NCI-H1417 (cell line): ENCODE results near the gene ORAI2.

Experiments used
- DNase-seq, 3 experiments: peaks; one replicate each; lab custom pipeline; 2025; lab: John Stamatoyannopoulos, UW

The ORAI2 gene

GRCh38 chr7:102415685-102416225 is 17.6 kb upstream of the ORAI2 start:
- DNase-seq = no peak

- DNase-seq = no peak
These were observed 17.0 kb upstream of the ORAI2 start for GRCh38 chr7:102416406-102416805.

- no peak for DNase-seq
These were observed 16.3 kb upstream of the ORAI2 start for GRCh38 chr7:102417105-102417504.

GRCh38 chr7:102418592-102418991 is 14.8 kb upstream of the ORAI2 start:
- DNase-seq = no peak

GRCh38 chr7:102421706-102422240 is 11.6 kb upstream of the ORAI2 start:
- no peak for DNase-seq

- DNase-seq = no peak
These were observed 9.2 kb upstream of the ORAI2 start for GRCh38 chr7:102424129-102424551.

GRCh38 chr7:102424787-102425218 is 8.6 kb upstream of the ORAI2 start:
- no peak for DNase-seq

GRCh38 chr7:102425639-102426267 is 7.6 kb upstream of the ORAI2 start:
- DNase-seq = no peak

GRCh38 chr7:102426268-102427018 is 6.9 kb upstream of the ORAI2 start:
- DNase-seq = no peak

- no peak for DNase-seq
These were observed 6.4 kb upstream of the ORAI2 start for GRCh38 chr7:102427019-102427405.

- no peak for DNase-seq
These were observed 4.1 kb upstream of the ORAI2 start for GRCh38 chr7:102429141-102429899.

GRCh38 chr7:102431617-102432298 is 1.6 kb upstream of the ORAI2 start:
- peak; percentile 28 to 94 (median 39) for DNase-seq

GRCh38 chr7:102432442-102433218 is 745 bp upstream of the ORAI2 start:
- DNase-seq = peak in 2 of 3 experiments; percentile 32 to 53

GRCh38 chr7:102434039-102434486 is 688 bp downstream of the ORAI2 start:
- peak in 1 of 3 experiments; percentile 49 for DNase-seq

GRCh38 chr7:102436118-102436517 is 2.7 kb downstream of the ORAI2 start:
- DNase-seq = no peak

- no peak for DNase-seq
These were observed 6.8 kb downstream of the ORAI2 start for GRCh38 chr7:102439963-102440795.

- DNase-seq = no peak
These were observed 11.7 kb downstream of the ORAI2 start for GRCh38 chr7:102444961-102445673.

- DNase-seq = no peak
These were observed 12.3 kb downstream of the ORAI2 start for GRCh38 chr7:102445674-102446071.
